ENCODE data around the gene PON1.

The PON1 gene

DNA sequence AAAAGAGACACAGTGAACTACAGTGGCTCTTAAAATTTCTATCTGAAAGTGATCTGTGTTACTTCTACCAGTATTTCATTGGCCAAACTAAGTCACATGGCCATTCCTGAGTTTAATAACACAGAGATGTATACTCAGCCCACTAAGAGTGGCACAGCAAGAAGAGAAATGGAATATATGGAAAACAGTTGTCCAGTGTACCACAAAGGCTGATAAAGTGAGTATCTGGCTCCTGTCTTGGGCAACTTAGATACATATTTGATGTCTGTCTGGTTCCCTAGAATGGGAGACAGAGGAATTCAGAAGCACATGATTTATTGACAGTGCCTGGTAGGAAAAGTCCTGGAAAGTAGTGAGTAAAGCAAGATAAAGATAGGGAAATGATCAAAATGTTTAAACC is 10.1 kb upstream of the PON1 start:
- H3K36me3 ChIP-seq (ENCODE audit: control insufficient read depth, insufficient read depth, low read length), result no peaks in the 10 kb centered on the region
- H3K9ac ChIP-seq (ENCODE audit: low read length), result no peak overlapping the region
- H3K4me1 ChIP-seq (ENCODE audit: control insufficient read depth, insufficient read depth, low read length), result no peaks in the 10 kb centered on the region; the same call in 1 of the 2 replicates
- H3K27me3 ChIP-seq (ENCODE audit: control insufficient read depth, insufficient read depth, low read length), result no peaks in the 10 kb centered on the region
- no peak overlapping the region for H3K4me3 ChIP-seq (ENCODE audit: low read depth, low read length)
- H3K27ac ChIP-seq (ENCODE audit: low read depth, low read length), result no peak overlapping the region
- no peaks in the 10 kb centered on the region for H3K9me3 ChIP-seq (ENCODE audit: control insufficient read depth, insufficient read depth, low read depth, low read length)

DNA sequence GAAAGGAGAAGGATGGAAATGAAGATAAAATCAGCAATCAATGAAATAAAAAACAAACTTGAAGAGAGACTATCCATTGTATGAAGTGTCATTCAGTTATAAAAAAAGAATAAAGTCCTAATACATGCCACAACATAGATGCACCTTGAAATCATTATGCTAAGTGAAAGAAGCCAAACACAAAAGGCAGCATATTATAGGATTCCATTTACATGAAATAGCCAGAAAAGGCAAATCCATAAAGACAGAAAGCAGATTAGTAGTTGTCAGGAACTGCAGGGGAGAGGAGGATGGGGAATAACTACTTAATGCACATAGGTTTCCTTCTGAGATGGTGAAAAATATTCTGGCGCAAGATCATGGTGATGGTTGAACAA is 6.6 kb upstream of the PON1 start:
- H3K4me1 ChIP-seq (ENCODE audit: control insufficient read depth, insufficient read depth, low read length), result no peaks in the 10 kb centered on the region; the same call in 1 of the 2 replicates
- no peak overlapping the region for H3K4me3 ChIP-seq (ENCODE audit: low read depth, low read length)
- H3K9me3 ChIP-seq (ENCODE audit: control insufficient read depth, insufficient read depth, low read depth, low read length), result no peaks in the 10 kb centered on the region
- H3K9ac ChIP-seq (ENCODE audit: low read length), result no peak overlapping the region
- H3K27me3 ChIP-seq (ENCODE audit: control insufficient read depth, insufficient read depth, low read length), result no peaks in the 10 kb centered on the region
- no peaks in the 10 kb centered on the region for H3K36me3 ChIP-seq (ENCODE audit: control insufficient read depth, insufficient read depth, low read length)
- H3K27ac ChIP-seq (ENCODE audit: low read depth, low read length), result no peak overlapping the region

DNA sequence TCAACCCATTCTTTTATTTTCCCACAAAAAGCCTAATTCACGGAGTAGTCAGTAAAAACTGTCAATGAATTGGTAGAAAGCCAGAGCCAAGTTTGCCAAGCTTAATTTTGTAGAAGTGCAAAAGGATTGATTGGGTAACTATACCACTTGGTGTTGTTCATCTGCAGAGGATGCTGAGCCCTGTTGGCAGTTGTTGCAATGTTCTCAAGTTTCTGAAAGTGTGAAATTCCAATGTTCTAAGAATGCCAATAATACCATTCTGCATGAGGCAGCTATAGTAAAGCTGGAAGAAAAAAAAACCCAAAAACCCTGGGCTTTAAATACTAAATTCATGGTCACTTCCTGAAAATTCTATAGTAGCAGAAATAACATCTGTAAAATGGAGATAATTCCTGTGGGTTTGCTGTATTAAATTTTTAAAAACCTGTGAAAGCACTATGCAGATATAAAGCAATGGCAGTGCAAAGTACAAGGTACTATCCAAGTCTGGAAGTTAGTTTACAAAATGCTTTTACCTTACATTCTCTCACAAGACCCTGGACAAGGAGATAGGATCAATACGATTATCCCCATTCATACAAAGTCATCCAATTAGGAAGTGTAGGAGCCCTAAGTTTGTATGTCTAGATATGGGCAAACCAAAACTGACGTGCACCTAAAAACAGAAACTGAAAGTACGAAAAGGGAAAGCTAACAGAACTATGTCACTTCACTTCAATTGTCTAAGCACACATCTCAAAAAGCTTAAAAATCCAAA is 6.0 kb upstream of the PON1 start:
- no peak overlapping the region for H3K27ac ChIP-seq (ENCODE audit: low read depth, low read length)
- no peaks in the 10 kb centered on the region for H3K36me3 ChIP-seq (ENCODE audit: control insufficient read depth, insufficient read depth, low read length)
- peaks cover under 1% of the 10 kb centered on the region; the same call in 1 of the 2 replicates for H3K27me3 ChIP-seq (ENCODE audit: control insufficient read depth, insufficient read depth, low read length)
- H3K9ac ChIP-seq (ENCODE audit: low read length), result no peak overlapping the region
- H3K4me3 ChIP-seq (ENCODE audit: low read depth, low read length), result no peak overlapping the region
- H3K9me3 ChIP-seq (ENCODE audit: control insufficient read depth, insufficient read depth, low read depth, low read length), result no peaks in the 10 kb centered on the region
- H3K4me1 ChIP-seq (ENCODE audit: control insufficient read depth, insufficient read depth, low read length), result no peaks in the 10 kb centered on the region; the same call in 1 of the 2 replicates

DNA sequence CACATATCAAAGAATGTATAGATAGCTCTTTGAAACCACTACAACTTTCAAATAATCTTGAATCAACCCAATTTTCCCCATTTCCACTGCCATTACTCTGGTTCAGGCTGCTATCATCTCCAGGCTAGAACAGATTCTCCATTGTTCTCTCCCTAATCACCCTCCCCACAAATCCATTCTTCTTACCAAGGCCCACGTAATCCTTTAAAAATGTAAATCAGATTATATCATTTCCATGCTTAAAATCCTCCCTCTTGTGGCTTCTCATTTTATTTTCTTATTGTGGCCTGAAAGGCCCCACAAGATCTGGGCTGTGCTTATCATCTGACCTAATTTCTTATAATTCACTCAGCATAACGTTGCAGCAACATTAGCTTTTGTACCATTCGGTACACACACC is 3.0 kb upstream of the PON1 start:
- H3K4me3 ChIP-seq (ENCODE audit: low read depth, low read length), result no peak overlapping the region
- H3K9ac ChIP-seq (ENCODE audit: low read length), result no peak overlapping the region
- H3K4me1 ChIP-seq (ENCODE audit: control insufficient read depth, insufficient read depth, low read length), result peaks cover 4% of the 10 kb centered on the region
- H3K36me3 ChIP-seq (ENCODE audit: control insufficient read depth, insufficient read depth, low read length), result no peaks in the 10 kb centered on the region
- no peak overlapping the region for H3K27ac ChIP-seq (ENCODE audit: low read depth, low read length)
- no peaks in the 10 kb centered on the region for H3K9me3 ChIP-seq (ENCODE audit: control insufficient read depth, insufficient read depth, low read depth, low read length)
- peaks cover 20% of the 10 kb centered on the region; the same call in 1 of the 2 replicates for H3K27me3 ChIP-seq (ENCODE audit: control insufficient read depth, insufficient read depth, low read length)

DNA sequence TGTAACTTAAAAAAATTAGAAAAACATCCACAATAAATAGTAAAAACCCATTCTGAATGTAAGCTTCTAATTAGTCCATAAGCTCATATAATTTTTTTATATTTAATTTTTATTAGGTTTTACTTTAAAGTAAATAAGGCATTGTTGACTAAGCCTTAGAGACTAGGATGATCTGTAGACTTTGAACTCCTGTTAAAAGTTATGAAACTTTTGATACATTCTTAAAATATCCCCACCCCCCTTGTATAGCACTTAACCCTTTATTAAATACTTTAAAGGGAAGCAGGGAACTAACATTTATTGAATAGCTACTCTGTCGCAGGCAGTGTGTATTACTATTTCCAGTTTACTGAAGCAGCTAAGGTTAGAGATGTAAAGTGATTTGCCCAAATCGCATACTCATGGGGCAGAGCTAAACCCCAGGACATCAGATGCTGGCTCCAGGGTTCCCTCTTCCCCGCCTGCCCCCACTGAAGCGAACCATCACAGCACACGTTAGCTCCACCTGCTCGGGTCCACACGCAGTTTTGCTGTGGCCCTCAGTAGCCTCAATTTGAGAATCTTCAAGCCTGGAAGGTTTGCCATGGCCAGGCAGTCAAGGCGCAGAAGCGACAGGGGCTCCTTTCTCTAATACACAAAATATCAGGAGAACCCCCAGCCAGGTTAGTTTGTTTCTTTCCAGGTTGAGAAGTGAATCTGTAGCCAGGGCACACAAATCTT is 762 bp downstream of the PON1 start:
- Histone ChIP-seq H3K4me1 (ENCODE audit: control insufficient read depth, insufficient read depth, low read length) (peaks cover 4% of the 10 kb centered on the region), H3K27ac (ENCODE audit: low read depth, low read length) (no peak overlapping the region), H3K36me3 (ENCODE audit: control insufficient read depth, insufficient read depth, low read length) (no peaks in the 10 kb centered on the region), H3K9me3 (ENCODE audit: control insufficient read depth, insufficient read depth, low read depth, low read length) (no peaks in the 10 kb centered on the region), H3K4me3 (ENCODE audit: low read depth, low read length) (no peak overlapping the region), H3K27me3 (ENCODE audit: control insufficient read depth, insufficient read depth, low read length) (peaks cover 20% of the 10 kb centered on the region; the same call in 1 of the 2 replicates), H3K9ac (ENCODE audit: low read length) (no peak overlapping the region)

DNA sequence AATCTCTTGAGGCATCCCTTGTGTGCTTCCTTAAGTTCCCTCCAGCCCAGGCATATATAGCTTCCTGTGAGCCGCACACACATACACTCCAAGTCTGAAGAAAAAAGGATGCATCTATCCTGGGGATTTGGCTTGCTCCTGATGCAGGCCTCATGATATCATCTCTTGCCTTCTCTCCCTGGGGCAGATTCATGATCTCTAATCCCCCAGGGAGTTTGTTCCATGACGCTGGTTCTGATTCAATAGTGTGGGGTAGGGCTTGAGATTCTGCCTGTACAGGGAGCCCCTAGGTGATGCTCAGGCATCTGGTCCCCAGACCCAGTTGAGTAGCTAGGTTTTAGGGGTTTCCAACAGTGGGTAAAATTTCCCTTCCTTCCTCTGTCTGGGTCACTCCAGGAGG is 1.5 kb downstream of the PON1 start:
- H3K27ac ChIP-seq (ENCODE audit: low read depth, low read length), result no peak overlapping the region
- no peaks in the 10 kb centered on the region for H3K36me3 ChIP-seq (ENCODE audit: control insufficient read depth, insufficient read depth, low read length)
- no peak overlapping the region for H3K9ac ChIP-seq (ENCODE audit: low read length)
- H3K27me3 ChIP-seq (ENCODE audit: control insufficient read depth, insufficient read depth, low read length), result peaks cover 20% of the 10 kb centered on the region; the same call in 1 of the 2 replicates
- no peaks in the 10 kb centered on the region for H3K9me3 ChIP-seq (ENCODE audit: control insufficient read depth, insufficient read depth, low read depth, low read length)
- H3K4me1 ChIP-seq (ENCODE audit: control insufficient read depth, insufficient read depth, low read length), result peaks cover 4% of the 10 kb centered on the region
- no peak overlapping the region for H3K4me3 ChIP-seq (ENCODE audit: low read depth, low read length)

DNA sequence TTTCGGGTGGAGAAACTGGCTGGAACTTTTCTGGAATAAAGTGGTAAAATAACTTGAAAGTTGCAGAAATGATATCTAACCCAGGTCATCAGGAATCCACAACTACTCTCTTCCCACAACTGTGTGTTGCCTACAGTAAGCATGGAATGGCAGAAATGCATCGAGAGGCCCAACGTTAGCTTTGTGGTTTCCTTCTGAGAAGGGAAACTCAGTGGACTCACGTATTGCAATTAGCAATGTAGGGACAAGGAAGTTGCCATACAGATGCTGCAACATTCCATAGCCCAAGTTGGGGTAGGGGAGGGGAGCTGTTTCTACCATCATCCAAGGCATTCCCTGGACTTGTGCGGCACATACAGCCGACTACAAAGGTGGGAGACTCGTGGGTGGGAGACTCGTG is 1.9 kb downstream of the PON1 start:
- Histone ChIP-seq H3K27ac (ENCODE audit: low read depth, low read length) (no peak overlapping the region), H3K36me3 (ENCODE audit: control insufficient read depth, insufficient read depth, low read length) (no peaks in the 10 kb centered on the region), H3K9me3 (ENCODE audit: control insufficient read depth, insufficient read depth, low read depth, low read length) (no peaks in the 10 kb centered on the region), H3K4me3 (ENCODE audit: low read depth, low read length) (no peak overlapping the region), H3K27me3 (ENCODE audit: control insufficient read depth, insufficient read depth, low read length) (peaks cover 20% of the 10 kb centered on the region; the same call in 1 of the 2 replicates), H3K9ac (ENCODE audit: low read length) (no peak overlapping the region), H3K4me1 (ENCODE audit: control insufficient read depth, insufficient read depth, low read length) (peaks cover 4% of the 10 kb centered on the region)

DNA sequence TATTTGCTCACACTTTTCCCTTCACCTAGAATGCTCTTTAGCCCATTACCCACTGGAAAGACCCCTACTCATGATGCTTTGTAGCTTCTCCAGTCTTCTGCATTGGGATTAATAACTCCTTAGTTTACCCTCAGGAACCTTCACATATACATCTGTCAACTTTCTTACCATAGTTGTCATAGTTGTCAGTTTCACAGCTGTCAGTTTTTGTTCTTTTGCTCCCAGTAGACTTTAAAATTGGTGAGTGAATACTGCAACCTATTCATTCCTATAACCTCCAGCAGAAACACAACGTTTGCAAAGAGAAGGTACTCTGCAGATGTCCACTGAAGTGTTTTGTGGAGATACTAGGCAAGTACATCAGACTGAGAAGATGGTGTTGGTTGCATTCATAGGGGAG is 2.6 kb downstream of the PON1 start:
- Histone ChIP-seq H3K9me3 (ENCODE audit: control insufficient read depth, insufficient read depth, low read depth, low read length) (no peaks in the 10 kb centered on the region), H3K4me3 (ENCODE audit: low read depth, low read length) (no peak overlapping the region), H3K36me3 (ENCODE audit: control insufficient read depth, insufficient read depth, low read length) (no peaks in the 10 kb centered on the region), H3K27ac (ENCODE audit: low read depth, low read length) (no peak overlapping the region), H3K4me1 (ENCODE audit: control insufficient read depth, insufficient read depth, low read length) (peaks cover 4% of the 10 kb centered on the region), H3K27me3 (ENCODE audit: control insufficient read depth, insufficient read depth, low read length) (peaks cover 20% of the 10 kb centered on the region; the same call in 1 of the 2 replicates), H3K9ac (ENCODE audit: low read length) (no peak overlapping the region)

DNA sequence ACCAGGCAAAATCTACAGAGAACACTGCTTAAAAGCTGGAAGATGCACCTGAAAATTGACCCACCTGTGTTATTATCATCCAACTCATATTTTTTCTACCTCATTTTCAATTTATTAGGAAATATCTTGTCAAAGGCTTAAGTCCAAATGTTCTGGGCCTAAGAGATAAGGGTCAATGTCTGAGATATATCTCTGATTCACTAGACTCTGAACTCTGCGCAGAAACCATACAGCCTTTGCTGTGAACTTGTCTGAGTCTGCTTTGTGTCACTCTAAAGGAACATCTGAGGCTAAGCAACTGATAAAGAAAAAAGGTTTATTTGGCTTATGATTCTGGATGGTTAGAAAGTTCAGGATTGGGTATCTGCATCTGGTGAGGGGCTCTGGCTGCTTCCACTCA is 3.7 kb downstream of the PON1 start:
- H3K4me3 ChIP-seq (ENCODE audit: low read depth, low read length), result no peak overlapping the region
- H3K27me3 ChIP-seq (ENCODE audit: control insufficient read depth, insufficient read depth, low read length), result peaks cover 20% of the 10 kb centered on the region; the same call in 1 of the 2 replicates
- no peaks in the 10 kb centered on the region for H3K36me3 ChIP-seq (ENCODE audit: control insufficient read depth, insufficient read depth, low read length)
- no peaks in the 10 kb centered on the region for H3K9me3 ChIP-seq (ENCODE audit: control insufficient read depth, insufficient read depth, low read depth, low read length)
- peaks cover 4% of the 10 kb centered on the region for H3K4me1 ChIP-seq (ENCODE audit: control insufficient read depth, insufficient read depth, low read length)
- H3K27ac ChIP-seq (ENCODE audit: low read depth, low read length), result no peak overlapping the region
- no peak overlapping the region for H3K9ac ChIP-seq (ENCODE audit: low read length)

DNA sequence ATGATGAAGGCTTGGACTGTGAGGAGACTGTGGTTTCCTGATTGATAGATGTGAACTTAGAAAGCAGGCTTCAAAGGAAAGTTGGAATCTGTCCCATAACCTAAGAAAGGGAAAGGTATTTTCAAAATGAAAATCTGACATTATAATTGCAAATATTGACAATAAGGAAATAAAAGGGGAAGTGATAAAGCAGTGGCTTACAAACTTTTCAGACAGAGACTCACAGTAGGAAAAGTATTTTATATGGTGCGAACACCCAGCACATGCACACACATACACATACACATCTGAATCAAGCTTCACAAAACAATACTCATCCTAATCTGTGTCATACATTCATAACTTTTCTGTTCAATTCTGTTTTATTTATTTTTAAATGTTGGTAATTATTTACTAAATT is 4.8 kb downstream of the PON1 start:
- Histone ChIP-seq H3K27ac (ENCODE audit: low read depth, low read length) (no peak overlapping the region), H3K9ac (ENCODE audit: low read length) (no peak overlapping the region), H3K4me3 (ENCODE audit: low read depth, low read length) (no peak overlapping the region), H3K27me3 (ENCODE audit: control insufficient read depth, insufficient read depth, low read length) (peaks cover 11% of the 10 kb centered on the region; the same call in 1 of the 2 replicates), H3K36me3 (ENCODE audit: control insufficient read depth, insufficient read depth, low read length) (no peaks in the 10 kb centered on the region), H3K9me3 (ENCODE audit: control insufficient read depth, insufficient read depth, low read depth, low read length) (no peaks in the 10 kb centered on the region), H3K4me1 (ENCODE audit: control insufficient read depth, insufficient read depth, low read length) (peaks cover 4% of the 10 kb centered on the region)

DNA sequence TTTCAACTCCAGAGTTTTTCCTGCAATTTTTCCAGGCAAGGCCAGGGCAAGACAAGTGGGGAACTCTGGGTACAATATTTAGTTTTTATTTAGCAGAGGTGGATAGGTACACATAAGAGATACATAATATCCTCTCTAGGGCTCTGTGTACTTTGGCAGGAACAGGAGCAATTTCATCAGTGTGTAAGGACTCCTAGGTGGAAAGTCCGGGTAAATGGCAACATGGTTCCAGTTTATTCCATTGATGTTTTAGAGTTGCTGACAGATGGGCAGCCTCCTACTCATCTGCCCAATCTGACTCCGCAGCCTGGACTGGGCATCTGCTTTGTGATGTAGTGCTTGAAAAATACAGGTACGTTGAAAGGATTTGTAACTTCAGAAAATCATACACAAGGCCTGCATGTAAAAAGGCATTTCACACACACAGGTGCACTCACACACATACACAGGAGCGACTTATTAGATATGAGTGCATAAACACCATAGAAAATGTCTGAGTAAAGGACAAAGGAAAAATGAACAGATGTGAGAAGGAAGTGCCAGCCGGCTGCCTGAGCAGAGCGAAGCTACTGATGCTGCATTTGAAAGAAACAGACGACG is 5.7 kb downstream of the PON1 start:
- Histone ChIP-seq H3K4me1 (ENCODE audit: control insufficient read depth, insufficient read depth, low read length) (no peaks in the 10 kb centered on the region; the same call in 1 of the 2 replicates), H3K9ac (ENCODE audit: low read length) (no peak overlapping the region), H3K4me3 (ENCODE audit: low read depth, low read length) (no peak overlapping the region), H3K36me3 (ENCODE audit: control insufficient read depth, insufficient read depth, low read length) (no peaks in the 10 kb centered on the region), H3K9me3 (ENCODE audit: control insufficient read depth, insufficient read depth, low read depth, low read length) (no peaks in the 10 kb centered on the region), H3K27ac (ENCODE audit: low read depth, low read length) (no peak overlapping the region), H3K27me3 (ENCODE audit: control insufficient read depth, insufficient read depth, low read length) (peaks cover 1% of the 10 kb centered on the region; the same call in 1 of the 2 replicates)

Data from HUES6 (cell line).